BJ (cell line): ENCODE results near the gene TCF12. TPM values are rescaled to one million over a fixed set of nuclear protein-coding genes. Genes with fewer than 3 reads are reported as not detected.

Source experiments
- CTCF ChIA-PET: fragments of 350-600 bp; formaldehyde crosslinking; extraction: SDS; loops from one replicate; lab custom pipeline; 2021; ENCODE audit warnings: antibody characterized with exemption, inconsistent platforms; lab: Yijun Ruan, JAX
- POLR2A ChIA-PET: fragments of 300-600 bp; sonication (Branson Sonifier 250); formaldehyde crosslinking; extraction: SDS; loops from one replicate; lab custom pipeline; 2021; ENCODE audit warnings: antibody characterized with exemption; lab: Charles Lee
- DNase-seq: peaks from one replicate; pipeline ENCODE4 v3.0.0-alpha.2; 2011; ENCODE audit warnings: low read depth
- H3K27me3 ChIP-seq: 2 replicates; pipeline ENCODE4 v1.6.0; 2011; ENCODE audit warnings: low read length; ENCODE audit not compliant: control insufficient read depth, insufficient read depth
- H3K36me3 ChIP-seq: 2 replicates; pipeline ENCODE4 v1.5.1; 2011; ENCODE audit warnings: low read length; ENCODE audit not compliant: control insufficient read depth, insufficient read depth
- H3K4me3 ChIP-seq: 2 replicates; pipeline ENCODE4 v1.5.1; 2011; ENCODE audit warnings: low read depth, mild to moderate bottlenecking, control low read depth, low read length
- polyA plus RNA-seq: library from polyadenylated mRNA; depleted of rRNA; stranded (reverse); fragments of >200 nt; gene quantifications from 2 replicates; pipeline ENCODE4 v1.2.3, GENCODE V29; 2011
- TF ChIP-seq, protein P1 (sequence below): IDR thresholded peaks from 2 replicates; pipeline ENCODE4 v1.5.1; 2011; ENCODE audit warnings: low read depth, mild to moderate bottlenecking, control low read depth, inconsistent platforms, low read length, moderate library complexity; ENCODE audit not compliant: insufficient read depth

Gene TCF12
- polyA plus RNA-seq, 1 experiment = 134 TPM

GRCh38 chr15:57282686-57283085, 364.2 kb downstream of the TCF12 start:
- DNase-seq = no peak
- Histone ChIP-seq H3K36me3 (peaks cover 5% of the 10 kb centered on the region), H3K4me3 (no peak overlapping the region), H3K27me3 (no peaks in the 10 kb centered on the region)
- TF ChIP-seq, protein P1, sequence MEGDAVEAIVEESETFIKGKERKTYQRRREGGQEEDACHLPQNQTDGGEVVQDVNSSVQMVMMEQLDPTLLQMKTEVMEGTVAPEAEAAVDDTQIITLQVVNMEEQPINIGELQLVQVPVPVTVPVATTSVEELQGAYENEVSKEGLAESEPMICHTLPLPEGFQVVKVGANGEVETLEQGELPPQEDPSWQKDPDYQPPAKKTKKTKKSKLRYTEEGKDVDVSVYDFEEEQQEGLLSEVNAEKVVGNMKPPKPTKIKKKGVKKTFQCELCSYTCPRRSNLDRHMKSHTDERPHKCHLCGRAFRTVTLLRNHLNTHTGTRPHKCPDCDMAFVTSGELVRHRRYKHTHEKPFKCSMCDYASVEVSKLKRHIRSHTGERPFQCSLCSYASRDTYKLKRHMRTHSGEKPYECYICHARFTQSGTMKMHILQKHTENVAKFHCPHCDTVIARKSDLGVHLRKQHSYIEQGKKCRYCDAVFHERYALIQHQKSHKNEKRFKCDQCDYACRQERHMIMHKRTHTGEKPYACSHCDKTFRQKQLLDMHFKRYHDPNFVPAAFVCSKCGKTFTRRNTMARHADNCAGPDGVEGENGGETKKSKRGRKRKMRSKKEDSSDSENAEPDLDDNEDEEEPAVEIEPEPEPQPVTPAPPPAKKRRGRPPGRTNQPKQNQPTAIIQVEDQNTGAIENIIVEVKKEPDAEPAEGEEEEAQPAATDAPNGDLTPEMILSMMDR = no peak
- ChIA-PET CTCF (no interaction called here), POLR2A (no interaction called here)

DNA sequence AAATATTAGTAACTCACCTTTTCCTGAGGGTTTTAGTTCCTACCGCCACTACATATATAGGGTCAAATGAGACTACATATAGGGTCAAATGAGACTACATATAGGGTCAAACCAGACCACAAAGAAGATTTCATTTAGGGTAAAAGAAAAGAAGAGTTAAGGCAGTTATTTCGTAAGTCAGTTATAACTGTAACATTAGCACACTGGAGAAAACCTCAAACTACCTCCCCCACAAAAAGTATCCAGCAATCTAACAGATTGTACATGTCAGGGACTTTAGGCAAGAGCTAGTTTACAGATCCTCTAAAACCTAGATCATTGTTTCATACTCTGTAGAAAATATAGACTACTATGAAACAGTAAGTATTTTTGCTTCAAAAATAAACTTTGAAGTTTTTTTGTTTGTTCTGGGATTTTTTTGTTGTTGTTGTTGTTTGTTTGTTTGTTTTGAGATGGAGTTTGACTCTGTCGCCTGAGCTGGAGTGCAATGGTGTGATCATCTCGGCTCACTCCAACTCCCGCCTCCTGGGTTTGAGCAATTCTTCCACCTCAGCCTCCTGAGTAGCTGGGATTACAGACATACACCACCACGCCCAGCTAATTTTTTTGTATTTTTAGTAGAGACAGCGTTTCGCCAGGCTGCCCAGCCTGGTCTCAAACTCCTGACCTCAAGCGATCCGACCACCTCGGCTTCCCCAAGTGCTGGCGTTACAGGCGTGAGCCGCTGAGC, 365.5 kb downstream of the TCF12 start:
- TF ChIP-seq, protein P1 = no peak
- H3K27me3 ChIP-seq = no peaks in the 10 kb centered on the region
- H3K36me3 ChIP-seq = peaks cover 5% of the 10 kb centered on the region
- ChIA-PET CTCF (interaction anchor here (0.7 to 1.2 kb wide), 3 partner anchors 20 to 1805 kb away, joined by 3 read pairs; no protein-coding TSS in a partner anchor), POLR2A (no interaction called here)
- no peak overlapping the region for H3K4me3 ChIP-seq
- no peak for DNase-seq

DNA sequence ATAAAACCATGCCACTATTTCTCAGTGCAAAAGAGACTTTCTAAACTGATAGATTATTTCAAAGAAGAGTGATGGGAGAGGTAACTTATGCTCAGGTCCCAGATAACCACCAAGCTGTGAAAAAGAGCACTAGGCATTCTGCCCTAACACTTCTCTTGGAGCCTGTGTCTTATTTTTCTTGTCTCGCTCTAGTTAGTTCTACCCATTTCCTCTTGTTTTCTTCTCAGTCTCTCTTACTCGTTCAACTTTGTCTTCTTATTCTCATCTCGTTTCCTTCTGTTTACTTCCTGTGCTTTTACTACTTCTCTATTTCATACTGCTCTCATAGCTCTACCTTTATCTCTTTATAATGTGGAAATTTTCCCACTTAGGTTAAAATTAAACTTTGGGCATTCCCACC, 366.1 kb downstream of the TCF12 start:
- TF ChIP-seq, protein P1 = no peak
- Histone ChIP-seq H3K4me3 (no peak overlapping the region), H3K27me3 (no peaks in the 10 kb centered on the region), H3K36me3 (peaks cover 5% of the 10 kb centered on the region)
- no peak for DNase-seq
- POLR2A ChIA-PET = no interaction called here
- CTCF ChIA-PET = interaction anchor here (0.7 to 0.9 kb wide), 2 partner anchors 37 to 1804 kb away, joined by 3 read pairs; no protein-coding TSS in a partner anchor

GRCh38 chr15:57285386-57285785, 366.9 kb downstream of the TCF12 start:
- no peak for DNase-seq
- H3K27me3 ChIP-seq = no peaks in the 10 kb centered on the region
- peaks cover 5% of the 10 kb centered on the region for H3K36me3 ChIP-seq
- TF ChIP-seq, protein P1 = no peak
- no peak overlapping the region for H3K4me3 ChIP-seq
- ChIA-PET CTCF (interaction anchor here (0.6 kb wide), 1 partner anchor 14 kb away, joined by 5 read pairs; no protein-coding TSS in a partner anchor), POLR2A (no interaction called here)

GRCh38 chr15:57286446-57287122, 368.1 kb downstream of the TCF12 start:
- DNase-seq = no peak
- CTCF ChIA-PET = interaction anchor here (0.5 kb wide), 1 partner anchor 10 kb away, joined by 3 read pairs; no protein-coding TSS in a partner anchor
- TF ChIP-seq, protein P1 = no peak
- Histone ChIP-seq H3K4me3 (no peak overlapping the region), H3K27me3 (no peaks in the 10 kb centered on the region), H3K36me3 (peaks cover 2% of the 10 kb centered on the region)
- POLR2A ChIA-PET = no interaction called here
